Endothelial cell of umbilical vein (primary cell): ENCODE data around the gene PRR16. TPM values are rescaled to one million over a fixed set of nuclear protein-coding genes. Genes with fewer than 3 reads are reported as not detected.

ENCODE experiments used
- BruUV-seq: library from RNA; stranded (reverse); fragments of 400-500 nt; replicated peaks from 2 replicates; lab custom pipeline; 2021; lab: Mats Ljungman, UMichigan
- CTCF ChIA-PET: fragments of 300-600, 350-600 bp; sonication (Branson Sonifier 250); formaldehyde crosslinking; loops from one replicate; lab custom pipeline; 2021; ENCODE audit warnings: antibody characterized with exemption, inconsistent platforms; lab: Charles Lee
- POLR2A ChIA-PET: fragments of 300-600, 350-600 bp; sonication (Branson Sonifier 250); formaldehyde crosslinking; loops from one replicate; lab custom pipeline; 2021; ENCODE audit warnings: antibody characterized with exemption, inconsistent platforms; lab: Charles Lee
- DNase-seq: peaks from one replicate; pipeline ENCODE4 v3.0.0-alpha.2; 2011; ENCODE audit warnings: low read depth, low spot score
- FAIRE-seq: peaks from 2 replicates; lab custom pipeline; 2011; peaks lifted over from hg19 to GRCh38; lab: Jason Lieb, UNC
- H2AFZ ChIP-seq: 2 replicates; pipeline ENCODE4 v1.6.0; 2012; ENCODE audit warnings: low read depth, low read length, control low read depth, inconsistent platforms
- H3K27ac ChIP-seq: 2 replicates; pipeline ENCODE4 v1.5.1; 2011; ENCODE audit warnings: low read depth, mild to moderate bottlenecking, control low read depth, low read length, moderate library complexity; ENCODE audit not compliant: insufficient read depth
- H3K27me3 ChIP-seq, 2 experiments: 2 replicates each; pipeline versions ENCODE4 v1.6.0 to v1.6.1; 2011; ENCODE audit warnings: low read length in 2 of 2, mixed read lengths in 1 of 2; ENCODE audit not compliant: control insufficient read depth in 2 of 2, insufficient read depth in 2 of 2
- H3K36me3 ChIP-seq, 2 experiments: 2 replicates in 1 of 2; 3 replicates in 1 of 2; pipeline ENCODE4 v1.5.1; 2011; ENCODE audit warnings: low read length in 2 of 2, mild to moderate bottlenecking in 1 of 2, moderate library complexity in 1 of 2; ENCODE audit not compliant: control insufficient read depth in 2 of 2, insufficient read depth in 2 of 2; ENCODE audit errors: extremely low read depth in 1 of 2
- H3K4me1 ChIP-seq: 3 replicates; pipeline ENCODE4 v1.5.1; 2011; ENCODE audit warnings: mild to moderate bottlenecking, low read length; ENCODE audit not compliant: control insufficient read depth, insufficient read depth; ENCODE audit errors: extremely low read depth
- H3K4me2 ChIP-seq: 2 replicates; pipeline ENCODE4 v1.6.1; 2011; ENCODE audit warnings: low read length, control low read depth, mixed read lengths; ENCODE audit not compliant: insufficient read depth
- H3K4me3 ChIP-seq, 3 experiments: fragments of 200-600 bp in 1 of 3; sonication (generic), shearing (Covaris generic) in 1 of 3; replicated peaks in 1 of 3; 2 replicates each; pipeline ENCODE4 v1.5.1; 2011 to 2016; ENCODE audit warnings: control low read depth in 3 of 3, low read length in 3 of 3, mild to moderate bottlenecking in 2 of 3, inconsistent platforms in 1 of 3, low read depth in 1 of 3, moderate library complexity in 1 of 3; ENCODE audit not compliant: insufficient read depth in 1 of 3
- H3K79me2 ChIP-seq: 2 replicates; pipeline ENCODE4 v1.6.0; 2012; ENCODE audit warnings: low read length, inconsistent platforms; ENCODE audit not compliant: control insufficient read depth, insufficient read depth
- H3K9ac ChIP-seq: replicated peaks from 2 replicates; pipeline ENCODE3; 2011; ENCODE audit warnings: low read length, control low read depth; ENCODE audit not compliant: insufficient read depth; ENCODE audit errors: extremely low read depth
- H3K9me1 ChIP-seq: replicated peaks from 3 replicates; pipeline ENCODE4 v1.6.0; 2011; ENCODE audit warnings: mild to moderate bottlenecking, low read length; ENCODE audit not compliant: control insufficient read depth, insufficient read depth; ENCODE audit errors: extremely low read depth
- H3K9me3 ChIP-seq: replicated peaks from 2 replicates; pipeline ENCODE4 v1.5.1; 2012; ENCODE audit warnings: low read length, inconsistent platforms; ENCODE audit not compliant: control insufficient read depth, insufficient read depth
- H4K20me1 ChIP-seq: replicated peaks from 2 replicates; pipeline ENCODE3; 2011; ENCODE audit warnings: mild to moderate bottlenecking, low read length; ENCODE audit not compliant: control insufficient read depth, insufficient read depth; ENCODE audit errors: extremely low read depth
- EZH2 ChIP-seq: IDR thresholded peaks from 2 replicates; pipeline ENCODE4 v1.6.1; 2012; ENCODE audit warnings: borderline replicate concordance, low read depth, mild to moderate bottlenecking, moderate library complexity, low read length, inconsistent platforms; ENCODE audit not compliant: severe bottlenecking
- GATA2 ChIP-seq: IDR thresholded peaks from 2 replicates; pipeline ENCODE4 v1.7.0; 2011; ENCODE audit warnings: low read depth, mild to moderate bottlenecking, moderate library complexity, mixed read lengths, low read length; ENCODE audit not compliant: insufficient read length, insufficient read depth
- JUN ChIP-seq: IDR thresholded peaks from 2 replicates; pipeline ENCODE4 v1.6.1; 2011; ENCODE audit warnings: borderline replicate concordance, low read depth; ENCODE audit not compliant: insufficient read length, insufficient read depth
- MYC ChIP-seq: IDR thresholded peaks from one replicate; pipeline ENCODE4 v1.6.1; 2011; ENCODE audit warnings: mild to moderate bottlenecking, low read depth, low read length
- POLR2A ChIP-seq: IDR thresholded peaks from 2 replicates; pipeline ENCODE4 v1.6.1; 2012; ENCODE audit warnings: low read depth, mild to moderate bottlenecking, control low read depth, low read length
- POLR2AphosphoS5 ChIP-seq: IDR thresholded peaks from 2 replicates; pipeline ENCODE4 v1.6.1; 2012; ENCODE audit warnings: low read depth, mild to moderate bottlenecking, control low read depth, low read length, moderate library complexity; ENCODE audit not compliant: insufficient read depth
- dilution Hi-C: fragments of 300-500 bp; cut with MboI; formaldehyde crosslinking; loops from one replicate; pipeline ENCODE4 v1.15.0; 2019; ENCODE audit warnings: low sequenced_read_pairs; ENCODE audit not compliant: extremely low pct_ligation_motif_present
- intact Hi-C: fragments of 100-400 bp; cut with micrococcal nuclease; formaldehyde crosslinking; loops from one replicate; pipeline ENCODE4 v1.10.0; 2022
- polyA plus RNA-seq, 4 experiments: library from polyadenylated mRNA; depleted of rRNA in 3 of 4; stranded (reverse) in 3 of 4; unstranded in 1 of 4; fragments of >200 nt; gene quantifications; 2 replicates each; pipeline versions ENCODE4 v1.2.1 to v1.2.3, GENCODE V29; 2011 to 2012; ENCODE audit warnings: missing spikeins in 1 of 4
- total RNA-seq: library from RNA; stranded (reverse); gene quantifications from 2 replicates; pipeline ENCODE4 v1.2.3, GENCODE V29; 2021
- TF ChIP-seq, protein P1 (sequence below), 2 donors: IDR thresholded peaks; 1 replicate in 1 of 2; 2 replicates in 1 of 2; pipeline ENCODE4 v1.5.1; 2011; ENCODE audit warnings: low read length in 2 of 2, mild to moderate bottlenecking in 2 of 2, moderate library complexity in 2 of 2, control low read depth in 1 of 2, inconsistent platforms in 1 of 2, low read depth in 1 of 2; ENCODE audit not compliant: insufficient read depth in 1 of 2; ENCODE audit errors: extremely low read depth in 1 of 2

PRR16 gene
- total and polyA plus RNA-seq, 2 donors (not counting 3 experiments of a cell fraction or from before 2014, with no cell fraction given), result 0.91 to 1.2 TPM

DNA sequence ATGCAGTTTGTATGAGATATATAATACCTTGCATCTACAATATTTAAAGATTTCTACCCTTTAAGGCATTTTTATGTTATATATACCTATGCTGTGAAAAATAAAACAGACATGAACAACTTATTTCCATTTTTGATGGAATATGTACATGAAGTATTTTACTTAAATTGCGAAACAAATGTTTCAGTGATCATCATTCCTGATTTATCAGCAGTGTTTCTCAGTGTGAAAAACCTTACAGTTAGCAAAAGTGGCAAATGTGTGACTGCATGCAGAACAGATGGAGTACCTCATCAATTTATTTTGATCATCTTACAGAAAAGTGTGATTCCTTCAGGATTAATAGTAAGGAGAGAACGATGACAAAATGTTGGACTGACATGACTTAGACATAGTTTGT is 43.1 kb downstream of the PRR16 start:
- no peak for TF ChIP-seq EZH2
- no peak for TF ChIP-seq POLR2A
- no peak for TF ChIP-seq JUN
- TF ChIP-seq MYC, result no peak
- no peak for TF ChIP-seq GATA2
- no peak for TF ChIP-seq POLR2AphosphoS5
- TF ChIP-seq, protein P1, sequence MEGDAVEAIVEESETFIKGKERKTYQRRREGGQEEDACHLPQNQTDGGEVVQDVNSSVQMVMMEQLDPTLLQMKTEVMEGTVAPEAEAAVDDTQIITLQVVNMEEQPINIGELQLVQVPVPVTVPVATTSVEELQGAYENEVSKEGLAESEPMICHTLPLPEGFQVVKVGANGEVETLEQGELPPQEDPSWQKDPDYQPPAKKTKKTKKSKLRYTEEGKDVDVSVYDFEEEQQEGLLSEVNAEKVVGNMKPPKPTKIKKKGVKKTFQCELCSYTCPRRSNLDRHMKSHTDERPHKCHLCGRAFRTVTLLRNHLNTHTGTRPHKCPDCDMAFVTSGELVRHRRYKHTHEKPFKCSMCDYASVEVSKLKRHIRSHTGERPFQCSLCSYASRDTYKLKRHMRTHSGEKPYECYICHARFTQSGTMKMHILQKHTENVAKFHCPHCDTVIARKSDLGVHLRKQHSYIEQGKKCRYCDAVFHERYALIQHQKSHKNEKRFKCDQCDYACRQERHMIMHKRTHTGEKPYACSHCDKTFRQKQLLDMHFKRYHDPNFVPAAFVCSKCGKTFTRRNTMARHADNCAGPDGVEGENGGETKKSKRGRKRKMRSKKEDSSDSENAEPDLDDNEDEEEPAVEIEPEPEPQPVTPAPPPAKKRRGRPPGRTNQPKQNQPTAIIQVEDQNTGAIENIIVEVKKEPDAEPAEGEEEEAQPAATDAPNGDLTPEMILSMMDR (IDR thresholded peaks at IDR 0.05; ENCODE audit: extremely low read depth in 1 of 2, insufficient read depth in 1 of 2, low read depth in 1 of 2, low read length in 2 of 2), result no peak
- no peaks in the 10 kb centered on the region for H3K27me3 ChIP-seq
- H3K36me3 ChIP-seq, result no peaks in the 10 kb centered on the region
- no peak overlapping the region for H3K4me3 ChIP-seq
- H4K20me1 ChIP-seq, result no peaks in the 10 kb centered on the region
- no peak overlapping the region for H2AFZ ChIP-seq
- H3K9me3 ChIP-seq, result no peaks in the 10 kb centered on the region
- H3K27ac ChIP-seq, result no peak overlapping the region
- no peak for DNase-seq
- H3K4me2 ChIP-seq, result no peak overlapping the region
- H3K9ac ChIP-seq, result no peak overlapping the region
- POLR2A ChIA-PET, result no interaction called here
- intact Hi-C loops (no loop called here), dilution Hi-C loops (no loop called here)
- BruUV-seq, result no TSS peak
- FAIRE-seq, result no peak
- H3K9me1 ChIP-seq, result no peaks in the 10 kb centered on the region
- no peaks in the 10 kb centered on the region for H3K4me1 ChIP-seq
- CTCF ChIA-PET, result no interaction called here
- no peaks in the 10 kb centered on the region for H3K79me2 ChIP-seq
